ENCODE results near the gene TECPR1. TPM values are rescaled to one million over a fixed set of nuclear protein-coding genes. Genes with fewer than 3 reads are reported as not detected.
A peak's percentile ranks its signal among the peaks of the same experiment; 100 is the strongest.

The TECPR1 gene, protein sequence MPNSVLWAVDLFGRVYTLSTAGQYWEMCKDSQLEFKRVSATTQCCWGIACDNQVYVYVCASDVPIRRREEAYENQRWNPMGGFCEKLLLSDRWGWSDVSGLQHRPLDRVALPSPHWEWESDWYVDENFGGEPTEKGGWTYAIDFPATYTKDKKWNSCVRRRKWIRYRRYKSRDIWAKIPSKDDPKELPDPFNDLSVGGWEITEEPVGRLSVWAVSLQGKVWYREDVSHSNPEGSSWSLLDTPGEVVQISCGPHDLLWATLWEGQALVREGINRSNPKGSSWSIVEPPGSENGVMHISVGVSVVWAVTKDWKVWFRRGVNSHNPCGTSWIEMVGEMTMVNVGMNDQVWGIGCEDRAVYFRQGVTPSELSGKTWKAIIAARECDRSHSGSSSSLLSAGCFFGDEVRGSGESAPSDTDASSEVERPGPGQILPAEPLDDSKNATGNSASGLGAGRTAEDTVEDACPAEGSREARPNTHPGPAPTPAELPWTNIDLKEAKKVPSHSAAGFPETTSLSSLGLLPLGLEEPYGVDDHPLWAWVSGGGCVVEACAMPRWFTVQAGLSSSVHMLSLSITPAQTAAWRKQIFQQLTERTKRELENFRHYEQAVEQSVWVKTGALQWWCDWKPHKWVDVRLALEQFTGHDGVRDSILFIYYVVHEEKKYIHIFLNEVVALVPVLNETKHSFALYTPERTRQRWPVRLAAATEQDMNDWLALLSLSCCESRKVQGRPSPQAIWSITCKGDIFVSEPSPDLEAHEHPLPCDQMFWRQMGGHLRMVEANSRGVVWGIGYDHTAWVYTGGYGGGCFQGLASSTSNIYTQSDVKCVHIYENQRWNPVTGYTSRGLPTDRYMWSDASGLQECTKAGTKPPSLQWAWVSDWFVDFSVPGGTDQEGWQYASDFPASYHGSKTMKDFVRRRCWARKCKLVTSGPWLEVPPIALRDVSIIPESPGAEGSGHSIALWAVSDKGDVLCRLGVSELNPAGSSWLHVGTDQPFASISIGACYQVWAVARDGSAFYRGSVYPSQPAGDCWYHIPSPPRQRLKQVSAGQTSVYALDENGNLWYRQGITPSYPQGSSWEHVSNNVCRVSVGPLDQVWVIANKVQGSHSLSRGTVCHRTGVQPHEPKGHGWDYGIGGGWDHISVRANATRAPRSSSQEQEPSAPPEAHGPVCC
- 2.5 TPM for polyA plus RNA-seq (2013, experiment 1 of 2)
- 2.4 TPM for polyA plus RNA-seq (2013, experiment 2 of 2)

DNA sequence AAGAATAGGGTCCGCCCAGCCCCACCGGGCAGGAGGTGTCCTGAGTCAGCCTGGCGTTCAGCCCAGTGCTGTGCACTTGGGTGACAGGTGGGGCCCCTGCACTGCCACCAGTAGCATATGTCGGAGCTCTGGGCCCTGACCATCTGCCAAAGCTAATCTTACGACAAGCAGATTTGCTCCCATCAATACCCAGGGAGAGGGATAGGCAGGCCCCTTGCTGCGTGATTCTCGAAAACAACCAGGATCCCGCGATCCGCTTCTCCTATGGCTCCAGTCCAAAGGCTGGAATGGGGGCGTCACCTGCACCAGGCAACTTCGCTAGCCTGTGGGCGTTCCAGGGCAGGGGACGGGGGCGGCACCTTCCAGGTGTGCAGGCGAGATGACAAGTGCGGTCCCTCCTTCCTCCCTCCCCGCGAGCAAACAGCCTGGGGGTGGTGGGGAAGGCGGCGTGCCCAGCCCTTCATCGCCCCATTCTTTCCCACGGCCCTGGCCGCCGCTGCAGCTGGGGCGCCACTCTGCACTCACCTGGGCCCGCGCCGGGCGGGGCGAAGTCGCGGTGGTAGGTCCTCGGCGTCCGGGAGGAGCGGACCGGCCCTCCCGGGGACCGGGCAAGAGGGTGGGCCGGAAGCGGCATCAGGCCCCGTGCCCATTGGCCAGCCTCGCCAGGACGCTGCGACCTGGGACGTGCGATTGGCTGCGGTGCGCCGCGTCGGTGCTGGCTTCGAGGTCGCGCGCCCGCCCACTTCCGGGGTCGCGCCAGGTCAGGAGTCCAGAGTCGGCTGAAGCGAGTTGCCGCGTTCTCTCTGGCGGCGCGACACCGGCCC, at the start of gene TECPR1:
TECPR1 (minus strand) TSS at position 632 of the 824 bp plus-strand sequence. CDS start 6,086 bp downstream, outside the sequence.
- no peak within 1 kb of the TSS for H3K23ac ChIP-seq (ENCODE audit: low read length)
- H2BK5ac ChIP-seq (ENCODE audit: low read length), result no peak within 1 kb of the TSS
- H3K4me1 ChIP-seq (ENCODE audit: control insufficient read depth, low read depth, low read length), result peaks cover 2% of the 10 kb centered on the region
- peak; percentile 94 for DNase-seq
- no peak within 1 kb of the TSS for H2BK15ac ChIP-seq (replicated peaks; ENCODE audit: low read depth)
- H2AK5ac ChIP-seq (ENCODE audit: low read length), result no peak within 1 kb of the TSS
- peak within 1 kb of the TSS; percentile 81 for H3K9ac ChIP-seq (ENCODE audit: low read length)
- H3K27ac ChIP-seq (ENCODE audit: low read depth, low read length), result no peak within 1 kb of the TSS
- H3K36me3 ChIP-seq (ENCODE audit: control insufficient read depth, insufficient read depth, low read length), result no peaks in the 10 kb centered on the region
- no peak within 1 kb of the TSS for H4K5ac ChIP-seq (ENCODE audit: low read length)
- no peaks in the 10 kb centered on the region for H3K27me3 ChIP-seq (ENCODE audit: insufficient read depth, low read length, poor library complexity)
- H3K4me2 ChIP-seq (ENCODE audit: low read length), result peak within 1 kb of the TSS; percentile 56
- no peaks in the 10 kb centered on the region for H3K79me2 ChIP-seq (ENCODE audit: control insufficient read depth, insufficient read depth, low read length)
- H2BK120ac ChIP-seq (ENCODE audit: low read depth, low read length), result no peak within 1 kb of the TSS
- no CpG with 5 or more reads among the region's 69 CpGs for WGBS (ENCODE audit: extremely low coverage, insufficient coverage, low lambda C conversion rate)
- H3K4me3 ChIP-seq (ENCODE audit: low read length), result peak within 1 kb of the TSS; percentile 85
- no peak within 1 kb of the TSS for H3K4ac ChIP-seq (ENCODE audit: low read depth, low read length)
- H3K18ac ChIP-seq (ENCODE audit: low read length), result no peak within 1 kb of the TSS
- peak within 1 kb of the TSS; percentile 92 for H3K56ac ChIP-seq (ENCODE audit: low read length)
- H3K79me1 ChIP-seq (ENCODE audit: low read length), result peaks cover 2% of the 10 kb centered on the region
- H4K8ac ChIP-seq (ENCODE audit: low read depth, low read length), result no peak within 1 kb of the TSS

DNA sequence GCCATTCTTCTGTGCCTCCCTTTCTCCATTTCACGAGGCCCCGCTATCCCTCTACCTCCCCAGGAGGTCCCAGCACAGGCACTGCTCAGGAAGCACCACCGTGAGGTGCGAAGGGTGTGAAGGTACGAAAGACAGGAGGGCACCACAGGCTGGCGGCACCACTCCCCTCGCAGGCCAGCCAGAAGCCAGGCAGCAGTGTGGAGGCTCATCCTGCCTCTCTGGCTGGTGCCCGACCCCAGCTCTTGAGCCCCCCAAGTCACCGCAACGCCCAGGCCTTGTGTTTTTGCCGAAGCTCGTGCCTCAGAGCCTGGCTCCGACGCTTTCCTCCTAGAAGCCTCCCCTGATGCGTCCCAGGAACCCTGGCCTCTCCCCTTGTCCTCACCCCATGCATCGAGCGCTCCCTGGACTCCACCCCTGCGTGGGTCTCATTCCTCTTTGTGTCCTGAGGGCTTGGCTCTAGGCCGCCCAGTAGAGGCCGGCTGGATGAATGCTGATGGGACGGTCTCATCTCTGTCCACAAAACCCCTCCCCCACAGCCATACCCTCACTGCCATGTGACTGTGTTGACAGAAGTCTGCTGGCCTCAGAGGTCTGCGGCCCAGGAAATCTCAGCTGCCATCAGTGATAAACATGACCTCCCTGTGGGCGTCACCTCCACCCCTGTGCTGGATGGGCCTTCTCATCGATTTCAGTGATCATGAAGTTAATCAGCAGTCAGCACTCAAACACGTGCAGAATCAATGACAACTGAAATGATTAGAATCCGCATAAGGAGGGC, 48.8 kb upstream of the TECPR1 start:
- WGBS (ENCODE audit: extremely low coverage, insufficient coverage, low lambda C conversion rate), result no CpG with 5 or more reads among the region's 26 CpGs
- no peak overlapping the region for H3K27ac ChIP-seq (ENCODE audit: low read depth, low read length)

DNA sequence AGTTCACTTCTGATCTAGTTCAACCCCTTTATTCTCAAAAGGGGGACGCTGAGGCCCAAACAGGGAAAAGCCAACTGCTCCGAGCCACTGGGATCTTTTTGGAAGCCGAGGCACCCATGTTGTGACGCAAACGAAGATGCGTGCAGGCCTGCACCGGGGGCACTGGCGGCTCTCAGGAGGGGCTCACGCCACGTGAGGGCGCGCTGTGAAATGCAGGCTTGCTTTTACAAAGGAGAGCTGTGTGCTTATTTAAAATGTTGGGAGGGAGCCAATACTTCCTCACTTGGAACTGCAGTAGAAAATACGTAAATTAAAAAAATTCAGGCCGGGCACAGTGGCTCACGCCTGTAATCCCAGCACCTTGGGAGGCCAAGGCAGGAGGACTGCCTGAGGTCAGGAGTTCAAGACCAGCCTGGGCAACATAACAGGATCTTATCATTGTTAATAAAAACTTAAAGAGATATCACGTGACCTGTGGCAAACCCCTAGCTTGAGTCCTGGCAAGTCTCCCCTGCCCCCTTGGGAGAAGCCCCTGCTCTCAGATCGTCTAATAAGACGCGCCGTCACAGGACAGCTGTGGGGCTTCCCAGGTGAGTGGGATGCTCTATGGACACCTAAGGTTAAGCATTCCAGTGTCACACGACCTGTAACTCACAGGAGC, 45.7 kb upstream of the TECPR1 start:
- WGBS (ENCODE audit: extremely low coverage, insufficient coverage, low lambda C conversion rate), result no CpG with 5 or more reads among the region's 21 CpGs
- Histone ChIP-seq H3K27me3 (ENCODE audit: insufficient read depth, low read length, poor library complexity) (no peaks in the 10 kb centered on the region), H4K8ac (ENCODE audit: low read depth, low read length) (no peak overlapping the region), H4K5ac (ENCODE audit: low read length) (no peak overlapping the region), H3K9ac (ENCODE audit: low read length) (no peak overlapping the region), H3K27ac (ENCODE audit: low read depth, low read length) (no peak overlapping the region), H3K36me3 (ENCODE audit: control insufficient read depth, insufficient read depth, low read length) (peaks cover 5% of the 10 kb centered on the region), H3K23ac (ENCODE audit: low read length) (no peak overlapping the region), H3K4me1 (ENCODE audit: control insufficient read depth, low read depth, low read length) (no peaks in the 10 kb centered on the region), H3K18ac (ENCODE audit: low read length) (no peak overlapping the region), H2BK120ac (ENCODE audit: low read depth, low read length) (no peak overlapping the region), H3K79me2 (ENCODE audit: control insufficient read depth, insufficient read depth, low read length) (no peaks in the 10 kb centered on the region), H2BK15ac (replicated peaks; ENCODE audit: low read depth) (no peak overlapping the region), H3K4me3 (ENCODE audit: low read length) (no peak overlapping the region), H3K4ac (ENCODE audit: low read depth, low read length) (no peak overlapping the region), H3K56ac (ENCODE audit: low read length) (no peak overlapping the region), H3K79me1 (ENCODE audit: low read length) (no peaks in the 10 kb centered on the region), H3K4me2 (ENCODE audit: low read length) (no peak overlapping the region), H2BK5ac (ENCODE audit: low read length) (no peak overlapping the region), H2AK5ac (ENCODE audit: low read length) (no peak overlapping the region)
- DNase-seq, result no peak

More for the DNA sequence above, 48.8 kb upstream of the TECPR1 start:
- H3K4me2 ChIP-seq (ENCODE audit: low read length), result no peak overlapping the region
- no peak overlapping the region for H4K5ac ChIP-seq (ENCODE audit: low read length)
- no peak overlapping the region for H3K4me3 ChIP-seq (ENCODE audit: low read length)
- no peak overlapping the region for H2AK5ac ChIP-seq (ENCODE audit: low read length)
- H3K18ac ChIP-seq (ENCODE audit: low read length), result no peak overlapping the region
- no peak overlapping the region for H2BK5ac ChIP-seq (ENCODE audit: low read length)
- no peaks in the 10 kb centered on the region for H3K27me3 ChIP-seq (ENCODE audit: insufficient read depth, low read length, poor library complexity)
- H4K8ac ChIP-seq (ENCODE audit: low read depth, low read length), result no peak overlapping the region
- H2BK15ac ChIP-seq (replicated peaks; ENCODE audit: low read depth), result no peak overlapping the region
- no peak overlapping the region for H3K56ac ChIP-seq (ENCODE audit: low read length)
- H3K4me1 ChIP-seq (ENCODE audit: control insufficient read depth, low read depth, low read length), result no peaks in the 10 kb centered on the region
- H3K23ac ChIP-seq (ENCODE audit: low read length), result no peak overlapping the region
- H3K79me2 ChIP-seq (ENCODE audit: control insufficient read depth, insufficient read depth, low read length), result no peaks in the 10 kb centered on the region
- H3K36me3 ChIP-seq (ENCODE audit: control insufficient read depth, insufficient read depth, low read length), result peaks cover 4% of the 10 kb centered on the region
- no peak overlapping the region for H3K9ac ChIP-seq (ENCODE audit: low read length)
- no peaks in the 10 kb centered on the region for H3K79me1 ChIP-seq (ENCODE audit: low read length)
- no peak overlapping the region for H3K4ac ChIP-seq (ENCODE audit: low read depth, low read length)
- no peak overlapping the region for H2BK120ac ChIP-seq (ENCODE audit: low read depth, low read length)
- peak; percentile 66 for DNase-seq

DNA sequence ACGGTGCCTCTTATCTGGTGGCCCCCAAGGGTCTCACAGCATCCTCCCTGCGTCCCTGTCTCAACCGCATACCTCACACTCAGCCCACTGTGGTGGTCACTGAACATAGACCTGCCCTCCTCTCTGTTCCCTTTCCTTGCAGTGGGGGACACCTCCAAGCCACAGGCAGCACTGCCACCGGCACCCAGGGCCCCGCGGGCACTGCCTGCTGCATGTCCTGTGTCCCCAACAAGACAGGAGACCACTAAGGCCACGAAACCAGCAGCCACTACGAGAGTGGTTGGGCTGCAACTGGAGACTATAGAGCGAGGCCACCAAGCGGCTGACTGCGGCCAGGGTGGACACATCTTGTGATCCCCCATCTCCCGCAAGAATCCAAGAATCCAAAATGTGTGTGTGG, 44.8 kb upstream of the TECPR1 start:
- Histone ChIP-seq H3K79me2 (ENCODE audit: control insufficient read depth, insufficient read depth, low read length) (no peaks in the 10 kb centered on the region), H3K36me3 (ENCODE audit: control insufficient read depth, insufficient read depth, low read length) (peaks cover 3% of the 10 kb centered on the region), H2BK15ac (replicated peaks; ENCODE audit: low read depth) (no peak overlapping the region), H4K8ac (ENCODE audit: low read depth, low read length) (no peak overlapping the region), H2AK5ac (ENCODE audit: low read length) (no peak overlapping the region), H3K4ac (ENCODE audit: low read depth, low read length) (no peak overlapping the region), H3K27me3 (ENCODE audit: insufficient read depth, low read length, poor library complexity) (no peaks in the 10 kb centered on the region), H3K27ac (ENCODE audit: low read depth, low read length) (no peak overlapping the region), H3K56ac (ENCODE audit: low read length) (no peak overlapping the region), H2BK5ac (ENCODE audit: low read length) (no peak overlapping the region), H3K23ac (ENCODE audit: low read length) (no peak overlapping the region), H3K79me1 (ENCODE audit: low read length) (no peaks in the 10 kb centered on the region), H2BK120ac (ENCODE audit: low read depth, low read length) (no peak overlapping the region), H3K4me2 (ENCODE audit: low read length) (no peak overlapping the region), H3K4me1 (ENCODE audit: control insufficient read depth, low read depth, low read length) (no peaks in the 10 kb centered on the region), H4K5ac (ENCODE audit: low read length) (no peak overlapping the region), H3K9ac (ENCODE audit: low read length) (no peak overlapping the region), H3K18ac (ENCODE audit: low read length) (no peak overlapping the region), H3K4me3 (ENCODE audit: low read length) (no peak overlapping the region)
- no peak for DNase-seq
- no CpG with 5 or more reads among the region's 12 CpGs for WGBS (ENCODE audit: extremely low coverage, insufficient coverage, low lambda C conversion rate)

All from mesendoderm (in vitro differentiated cells).